ENCODE results near the gene AKR1C3.
"Not testable (repeated sequence)": the region's sequence is repeated elsewhere in the genome, so short reads cannot be mapped to it uniquely, and the experiment has no call there.

The AKR1C3 gene

GRCh38 chr10:5094265-5095205 is at the start of gene AKR1C3:
TSS of gene AKR1C3 (plus strand) at chr10:5094414. CDS start at chr10:5094445, 31 bp downstream.
- DNase-seq: peak; percentile 69

- DNase-seq: no peak
Observed at GRCh38 chr10:5045095-5045494, 49.1 kb upstream of the AKR1C3 start.

GRCh38 chr10:5046410-5046809 is 47.8 kb upstream of the AKR1C3 start:
- no peak for DNase-seq

GRCh38 chr10:5047055-5047454 is 47.2 kb upstream of the AKR1C3 start:
- DNase-seq: not testable (repeated sequence)

GRCh38 chr10:5047912-5048628 is 46.1 kb upstream of the AKR1C3 start:
- DNase-seq: no peak

- DNase-seq: not testable (repeated sequence)
Observed at GRCh38 chr10:5052951-5053500, 41.2 kb upstream of the AKR1C3 start.

- DNase-seq: not testable (repeated sequence)
Observed at GRCh38 chr10:5054831-5055230, 39.4 kb upstream of the AKR1C3 start.

- not testable (repeated sequence) for DNase-seq
Observed at GRCh38 chr10:5059267-5059666, 34.9 kb upstream of the AKR1C3 start.

GRCh38 chr10:5060791-5061190 is 33.4 kb upstream of the AKR1C3 start:
- DNase-seq: not testable (repeated sequence)

- DNase-seq: no peak
Observed at GRCh38 chr10:5064656-5065055, 29.6 kb upstream of the AKR1C3 start.

- DNase-seq: no peak
Observed at GRCh38 chr10:5068274-5068984, 25.8 kb upstream of the AKR1C3 start.

- no peak for DNase-seq
Observed at GRCh38 chr10:5070648-5071410, 23.4 kb upstream of the AKR1C3 start.

GRCh38 chr10:5071411-5072198 is 22.6 kb upstream of the AKR1C3 start:
- peak; percentile 68 for DNase-seq

- DNase-seq: no peak
Observed at GRCh38 chr10:5073659-5074058, 20.6 kb upstream of the AKR1C3 start.

GRCh38 chr10:5076615-5077014 is 17.6 kb upstream of the AKR1C3 start:
- DNase-seq: no peak

- no peak for DNase-seq
Observed at GRCh38 chr10:5078547-5079180, 15.6 kb upstream of the AKR1C3 start.

- no peak for DNase-seq
Observed at GRCh38 chr10:5079306-5079830, 14.8 kb upstream of the AKR1C3 start.

- DNase-seq: no peak
Observed at GRCh38 chr10:5079836-5080235, 14.4 kb upstream of the AKR1C3 start.

GRCh38 chr10:5081091-5081490 is 13.1 kb upstream of the AKR1C3 start:
- no peak for DNase-seq

GRCh38 chr10:5088703-5089261 is 5.4 kb upstream of the AKR1C3 start:
- no peak for DNase-seq
